GM12878 (cell line): ENCODE measurements around the gene SMIM7. TPM values are rescaled to one million over a fixed set of nuclear protein-coding genes. Genes with fewer than 3 reads are reported as not detected.

ENCODE experiments used
- ATAC-seq: fragments of 200-7000 bp; cut with Tn5 transposase; 3 replicates; pipeline ENCODE4 v1.9.1; 2020; ENCODE audit warnings: mild to moderate bottlenecking, moderate library complexity
- BruUV-seq: library from RNA; stranded (reverse); fragments of 400-500 nt; replicated peaks from 2 replicates; lab custom pipeline; 2021; lab: Mats Ljungman, UMichigan
- CTCF ChIA-PET: fragments of 300-600 bp; sonication (Branson Sonifier 250); formaldehyde crosslinking; extraction: SDS; loops from one replicate; lab custom pipeline; 2021; ENCODE audit warnings: inconsistent platforms; lab: Yijun Ruan, JAX
- POLR2A ChIA-PET: fragments of 350-600 bp; formaldehyde crosslinking; extraction: SDS; loops from one replicate; lab custom pipeline; 2021; ENCODE audit warnings: inconsistent platforms; lab: Charles Lee
- RAD21 ChIA-PET: fragments of 300-600 bp; sonication (Branson Sonifier 250); formaldehyde crosslinking; loops from one replicate; lab custom pipeline; 2023; ENCODE audit warnings: antibody characterized with exemption; ENCODE audit not compliant: unreplicated experiment; lab: Charles Lee
- SMC1A ChIA-PET: fragments of 300-600 bp; sonication (Branson Sonifier 250); formaldehyde crosslinking; loops from one replicate; lab custom pipeline; 2023; ENCODE audit not compliant: unreplicated experiment, uncharacterized antibody; lab: Charles Lee
- DNase-seq: peaks from one replicate; pipeline ENCODE4 v3.0.0-alpha.2; 2011; ENCODE audit warnings: low read depth, low spot score
- FAIRE-seq: peaks from 3 replicates; lab custom pipeline; 2011; peaks lifted over from hg19 to GRCh38; lab: Jason Lieb, UNC
- H2AFZ ChIP-seq: 2 replicates; pipeline ENCODE4 v1.6.0; 2011; ENCODE audit warnings: low read depth, low read length, control low read depth; ENCODE audit not compliant: control insufficient read depth
- H3K27ac ChIP-seq: 2 replicates; pipeline ENCODE4 v1.5.1; 2011; ENCODE audit warnings: control low read depth; ENCODE audit not compliant: control insufficient read depth, insufficient read depth
- H3K27me3 ChIP-seq, 2 experiments: replicated peaks in 1 of 2; 2 replicates each; pipeline versions ENCODE4 v1.6.0 to v1.6.1; 2011; ENCODE audit warnings: low read length in 1 of 2; ENCODE audit not compliant: control insufficient read depth in 2 of 2, insufficient read depth in 2 of 2
- H3K36me3 ChIP-seq, 2 experiments: 2 replicates each; pipeline ENCODE4 v1.5.1; 2011; ENCODE audit warnings: low read length in 1 of 2; ENCODE audit not compliant: control insufficient read depth in 2 of 2, insufficient read depth in 2 of 2
- H3K4me1 ChIP-seq: 2 replicates; pipeline ENCODE4 v1.6.1; 2011; ENCODE audit warnings: mild to moderate bottlenecking, low read length, moderate library complexity, mixed read lengths; ENCODE audit not compliant: control insufficient read depth, insufficient read depth
- H3K4me2 ChIP-seq: 2 replicates; pipeline ENCODE4 v1.6.0; 2011; ENCODE audit warnings: control low read depth; ENCODE audit not compliant: control insufficient read depth, insufficient read depth
- H3K4me3 ChIP-seq: fragments of 200-600 bp; sonication (generic); 2 replicates; pipeline ENCODE4 v1.5.1; 2016
- H3K79me2 ChIP-seq: 2 replicates; pipeline ENCODE4 v1.6.0; 2011; ENCODE audit warnings: low read length; ENCODE audit not compliant: control insufficient read depth, insufficient read depth
- H3K9ac ChIP-seq: 2 replicates; pipeline ENCODE4 v1.8.0; 2011; ENCODE audit warnings: low read length, control low read depth, mixed read lengths; ENCODE audit not compliant: control insufficient read depth, insufficient read depth
- H3K9me3 ChIP-seq: replicated peaks from 3 replicates; pipeline ENCODE4 v1.5.1; 2011; ENCODE audit warnings: mild to moderate bottlenecking, low read length; ENCODE audit not compliant: control insufficient read depth, insufficient read depth
- H4K20me1 ChIP-seq: 2 replicates; pipeline ENCODE4 v1.6.0; 2011; ENCODE audit not compliant: control insufficient read depth, insufficient read depth
- EGR1 ChIP-seq, 2 experiments: IDR thresholded peaks; 1 replicate in 1 of 2; 2 replicates in 1 of 2; pipeline ENCODE4 v1.6.1; 2011 to 2012; ENCODE audit warnings: low read depth in 2 of 2, low read length in 2 of 2, borderline replicate concordance in 1 of 2, mild to moderate bottlenecking in 1 of 2, moderate library complexity in 1 of 2
- MXI1 ChIP-seq: fragments of 150-350 bp; IDR thresholded peaks from 2 replicates; pipeline ENCODE4 v1.6.1; 2011; ENCODE audit warnings: low read depth, mild to moderate bottlenecking, inconsistent platforms, low read length, improper control_type of control experiment
- SMAD1 ChIP-seq: fragments of 450-650 bp; IDR thresholded peaks from 2 replicates; pipeline ENCODE4 v1.6.1; 2018; ENCODE audit warnings: mild to moderate bottlenecking, low read depth; ENCODE audit not compliant: partially characterized antibody
- STAT3 ChIP-seq: IDR thresholded peaks from 2 replicates; pipeline ENCODE4 v1.6.1; 2011; ENCODE audit warnings: low read depth, low read length, improper control_type of control experiment
- WGBS: methylation state at CpG from one replicate; pipeline ENCODE4 v1.1.6; 2016; ENCODE audit warnings: low lambda C conversion rate; ENCODE audit not compliant: insufficient replicate concordance, insufficient coverage; ENCODE audit errors: missing lambda C conversion rate; 5-methylcytosine and 5-hydroxymethylcytosine counted together
- in situ Hi-C: fragments of 300-500 bp; cut with MboI; formaldehyde crosslinking; loops from 9 replicates; pipeline ENCODE4 v1.14.3; 2018; ENCODE audit warnings: mixed read lengths
- intact Hi-C: fragments of 100-400 bp; cut with micrococcal nuclease; formaldehyde crosslinking; loops from one replicate; pipeline ENCODE4 v1.14.2; 2022; ENCODE audit not compliant: unreplicated experiment
- polyA plus RNA-seq, 11 experiments: library from polyadenylated mRNA; depleted of rRNA in 4 of 11; unstranded in 6 of 11; stranded (reverse) in 5 of 11; fragments of >200 nt; fragmentation: Nextera tagmentation in 4 of 11; fragmentation: Illumina TruSeq in 1 of 11; extraction: Ambion mirVana in 4 of 11; extraction: Trizol in 1 of 11; gene quantifications; 1 replicate in 1 of 11; 2 replicates in 10 of 11; pipeline versions ENCODE4 v1.2.1 to v1.2.3, GENCODE V29; 2011 to 2016; ENCODE audit warnings: inconsistent platforms in 2 of 11, missing spikeins in 2 of 11, low read depth in 1 of 11
- total RNA-seq, 4 experiments: library from RNA; depleted of rRNA in 3 of 4; stranded (reverse); fragments of >200 nt in 3 of 4; fragmentation: Illumina TruSeq in 1 of 4; extraction: Trizol in 1 of 4; gene quantifications; 2 replicates each; pipeline versions ENCODE4 v1.2.1 to v1.2.3, GENCODE V29; 2013 to 2021

The SMIM7 gene
- total and polyA plus RNA-seq, 10 of the 15 experiments (the other 5 are each of a cell fraction or from before 2014, with no cell fraction given): 45.7 to 170 (median 70.8) TPM

DNA sequence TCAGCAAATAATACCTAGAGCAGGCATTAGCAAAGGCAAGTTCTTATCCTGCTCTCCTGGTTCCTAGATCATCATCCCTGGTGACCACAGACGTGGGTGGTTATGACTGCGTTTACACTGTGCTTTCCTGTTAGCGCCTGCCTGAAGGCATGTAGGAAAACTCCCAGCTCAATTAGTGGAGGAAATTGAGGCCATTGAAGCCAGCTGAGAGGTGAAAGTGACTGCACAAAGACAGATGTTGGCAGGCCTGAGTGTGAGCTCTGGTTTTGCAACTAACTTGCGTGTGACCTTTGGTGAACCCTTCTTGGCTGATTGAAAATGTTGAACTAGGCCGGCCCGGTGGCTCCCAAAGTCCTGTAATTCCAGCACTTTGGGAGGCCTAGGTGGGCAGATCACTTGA, 42.2 kb upstream of the SMIM7 start:
- H3K79me2 ChIP-seq: no peaks in the 10 kb centered on the region
- no peaks in the 10 kb centered on the region for H3K9me3 ChIP-seq
- no peaks in the 10 kb centered on the region for H3K36me3 ChIP-seq
- no peaks in the 10 kb centered on the region for H3K27me3 ChIP-seq
- no peak for TF ChIP-seq MXI1
- intact Hi-C loops: no loop called here
- no TSS peak for BruUV-seq
- no peak overlapping the region for H3K4me3 ChIP-seq
- H3K27ac ChIP-seq: no peak overlapping the region
- H2AFZ ChIP-seq: no peak overlapping the region
- WGBS: 78% methylated on average over 6 of the region's 6 CpGs
- no peak for FAIRE-seq
- no peak overlapping the region for H3K4me2 ChIP-seq
- DNase-seq: no peak
- ChIA-PET SMC1A (no interaction called here), CTCF (interaction anchor here (0.6 kb wide), 1 partner anchor 17 kb away, joined by 3 read pairs; no protein-coding TSS in a partner anchor), POLR2A (no interaction called here), RAD21 (interaction anchor here (0.8 kb wide), 1 partner anchor 13 kb away, joined by 3 read pairs; no protein-coding TSS in a partner anchor)
- H4K20me1 ChIP-seq: no peaks in the 10 kb centered on the region
- no peak for ATAC-seq
- in situ Hi-C loops: no loop called here
- H3K9ac ChIP-seq: no peak overlapping the region
- no peaks in the 10 kb centered on the region for H3K4me1 ChIP-seq

DNA sequence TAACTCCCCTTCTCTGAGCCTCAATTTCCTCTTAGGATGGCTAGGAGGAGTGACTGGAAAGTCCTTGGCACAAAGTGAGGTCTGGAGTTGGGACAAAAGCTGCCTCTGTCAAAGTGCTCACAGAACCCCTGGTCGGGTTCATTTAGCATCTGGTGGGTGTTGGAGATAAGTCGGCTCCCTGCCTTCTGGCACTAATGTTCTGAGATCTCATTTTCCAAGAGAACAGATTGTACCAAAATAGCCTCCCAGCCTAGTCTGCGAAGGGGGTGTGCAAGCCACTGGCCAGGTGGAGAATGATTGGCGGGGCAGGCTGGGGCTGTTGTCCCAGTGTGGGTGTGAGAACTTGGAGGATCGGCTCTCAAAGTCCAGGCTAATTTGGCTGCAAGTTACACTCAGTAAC, 39.0 kb upstream of the SMIM7 start:
- Histone ChIP-seq H3K9me3 (no peaks in the 10 kb centered on the region), H3K4me1 (no peaks in the 10 kb centered on the region), H2AFZ (no peak overlapping the region), H3K36me3 (no peaks in the 10 kb centered on the region), H3K4me3 (no peak overlapping the region), H3K27ac (no peak overlapping the region), H3K9ac (no peak overlapping the region), H3K27me3 (no peaks in the 10 kb centered on the region)
- no peak for FAIRE-seq
- WGBS: 87% methylated on average over 5 of the region's 5 CpGs
- ATAC-seq: no peak
- POLR2A ChIA-PET: no interaction called here
- intact Hi-C loops: no loop called here
- CTCF ChIA-PET: no interaction called here
- DNase-seq: no peak
- no peak for TF ChIP-seq STAT3
- TF ChIP-seq SMAD1: no peak
- TF ChIP-seq EGR1 (IDR thresholded peaks at IDR 0.05; ENCODE audit: borderline replicate concordance in 1 of 2, low read depth in 2 of 2, low read length in 2 of 2): no peak
- TF ChIP-seq, all 136 proteins: peak for 0
- H4K20me1 ChIP-seq: no peaks in the 10 kb centered on the region
- RAD21 ChIA-PET: no interaction called here
- in situ Hi-C loops: no loop called here
- no TSS peak for BruUV-seq
- H3K4me2 ChIP-seq: no peak overlapping the region
- H3K79me2 ChIP-seq: no peaks in the 10 kb centered on the region
- SMC1A ChIA-PET: no interaction called here
